Transverse colon (tissue), 4 donors: ENCODE measurements around the gene CLCN1. TPM values are rescaled to one million over a fixed set of nuclear protein-coding genes. Genes with fewer than 3 reads are reported as not detected.
"Not testable (repeated sequence)": the region's sequence is repeated elsewhere in the genome, so short reads cannot be mapped to it uniquely, and the experiment has no call there.

ENCODE experiments used
- DNase-seq: peaks from one replicate; pipeline ENCODE4 v3.0.0-alpha.2; 2019
- H3K27ac ChIP-seq, 4 donors: fragments of 200-600 bp; sonication (generic); 2 replicates each; pipeline ENCODE4 v1.5.1; 2016 to 2018; ENCODE audit warnings: inconsistent platforms in 4 of 4
- H3K27me3 ChIP-seq: fragments of 200-600 bp; sonication (generic); 2 replicates; pipeline ENCODE4 v1.5.1; 2017; ENCODE audit warnings: inconsistent platforms
- H3K36me3 ChIP-seq, 4 donors: fragments of 200-600 bp; sonication (generic); 2 replicates each; pipeline ENCODE4 v1.5.1; 2017 to 2019; ENCODE audit warnings: inconsistent platforms in 4 of 4
- H3K4me1 ChIP-seq, 4 donors: fragments of 200-600 bp; sonication (generic); 2 replicates each; pipeline ENCODE4 v1.5.1; 2017 to 2020; ENCODE audit warnings: inconsistent platforms in 4 of 4
- H3K4me3 ChIP-seq, 4 donors: fragments of 200-600 bp; sonication (generic); 1 replicate in 1 of 4; 2 replicates in 3 of 4; pipeline versions ENCODE4 v1.5.1 to v1.6.1; 2017 to 2019; ENCODE audit warnings: inconsistent platforms in 4 of 4
- H3K9me3 ChIP-seq, 2 donors: fragments of 200-600 bp; sonication (generic); 2 replicates each; pipeline ENCODE4 v1.5.1; 2017 to 2019; ENCODE audit warnings: inconsistent platforms in 2 of 2
- EP300 ChIP-seq: sonication (generic); formaldehyde crosslinking; IDR thresholded peaks from one replicate; pipeline ENCODE4 v1.6.1; 2017; ENCODE audit warnings: antibody characterized with exemption, low read depth
- POLR2A ChIP-seq: fragments of 450-650 bp; IDR thresholded peaks from one replicate; pipeline ENCODE4 v1.6.1; 2016; ENCODE audit warnings: antibody characterized with exemption, mild to moderate bottlenecking, moderate library complexity
- POLR2AphosphoS5 ChIP-seq, 3 donors: sonication (generic); formaldehyde crosslinking; IDR thresholded peaks; one replicate each; pipeline ENCODE4 v1.6.1; 2016; ENCODE audit warnings: antibody characterized with exemption in 3 of 3
- WGBS, 2 donors: methylation state at CpG; one replicate each; pipeline ENCODE4 v1.1.5; 2018; ENCODE audit warnings: low coverage in 1 of 2; 5-methylcytosine and 5-hydroxymethylcytosine counted together
- in situ Hi-C, 4 donors: fragments of 200-750 bp; cut with MboI; loops; one replicate each; pipeline versions ENCODE4 v1.15.0 to v1.15.1; 2017; ENCODE audit warnings: low sequenced_read_pairs in 3 of 4, low pct_ligation_motif_present in 1 of 4, low pct_unique_long_range_greater_than_20kb in 1 of 4
- intact Hi-C: fragments of 100-400 bp; cut with DNase I; formaldehyde crosslinking; loops from one replicate; pipeline ENCODE4 v1.15.1; 2023; ENCODE audit warnings: low total_unique reads
- total RNA-seq, 4 donors: library from RNA; depleted of rRNA; stranded (reverse); fragments of >200 nt; gene quantifications; one replicate each; pipeline ENCODE4 v1.1.0, GENCODE V29; 2016
- TF ChIP-seq, protein P1 (sequence below), 5 experiments: fragments of 200-600 bp in 3 of 5; fragments of 450-650 bp in 2 of 5; sonication (generic) in 3 of 5; IDR thresholded peaks; 1 replicate in 2 of 5; 2 replicates in 3 of 5; pipeline ENCODE4 v1.5.1; 2016 to 2017; ENCODE audit warnings: antibody characterized with exemption in 5 of 5, inconsistent platforms in 3 of 5, mild to moderate bottlenecking in 2 of 5, moderate library complexity in 1 of 5

CLCN1 gene
- total RNA-seq, 4 donors from 2014 or later = not detected

DNA sequence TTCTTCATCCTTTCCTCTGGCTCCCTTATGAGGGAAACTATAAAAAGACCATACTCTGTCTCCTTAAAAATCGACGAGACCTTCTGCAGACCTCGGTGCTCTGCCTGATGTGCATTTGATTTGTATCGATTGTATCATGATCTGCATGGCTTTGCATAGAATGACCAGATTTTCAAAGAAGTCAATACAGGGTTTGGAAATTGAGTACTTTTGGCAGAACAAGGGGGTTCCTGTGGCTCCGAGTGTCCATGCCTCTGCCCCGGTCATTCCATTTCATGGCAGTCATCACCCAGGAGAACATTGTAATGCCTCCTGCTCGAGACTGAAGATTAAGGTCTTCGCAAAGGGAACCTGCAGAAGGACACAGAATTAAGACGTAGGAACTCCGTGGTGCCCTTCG lies 27.1 kb upstream of the CLCN1 start:
- intact Hi-C loops = no loop called here
- peaks cover 0 to 21% (median 12%) of the 10 kb centered on the region in 4 donors for H3K36me3 ChIP-seq
- 0% methylated on average over 11 of the region's 11 CpGs; no CpG with 5 or more reads in 1 of the 2 donors for WGBS, 2 donors
- H3K9me3 ChIP-seq = no peaks in the 10 kb centered on the region
- H3K4me1 ChIP-seq = peaks cover 9 to 62% (median 39%) of the 10 kb centered on the region in 4 donors
- in situ Hi-C loops = no loop called here
- peak overlapping the region; percentile 92 to 98 (median 94) for H3K27ac ChIP-seq
- no peaks in the 10 kb centered on the region for H3K27me3 ChIP-seq
- peak overlapping the region; percentile 73 to 97 (median 84) for H3K4me3 ChIP-seq
- DNase-seq = no peak
- TF ChIP-seq, protein P1, sequence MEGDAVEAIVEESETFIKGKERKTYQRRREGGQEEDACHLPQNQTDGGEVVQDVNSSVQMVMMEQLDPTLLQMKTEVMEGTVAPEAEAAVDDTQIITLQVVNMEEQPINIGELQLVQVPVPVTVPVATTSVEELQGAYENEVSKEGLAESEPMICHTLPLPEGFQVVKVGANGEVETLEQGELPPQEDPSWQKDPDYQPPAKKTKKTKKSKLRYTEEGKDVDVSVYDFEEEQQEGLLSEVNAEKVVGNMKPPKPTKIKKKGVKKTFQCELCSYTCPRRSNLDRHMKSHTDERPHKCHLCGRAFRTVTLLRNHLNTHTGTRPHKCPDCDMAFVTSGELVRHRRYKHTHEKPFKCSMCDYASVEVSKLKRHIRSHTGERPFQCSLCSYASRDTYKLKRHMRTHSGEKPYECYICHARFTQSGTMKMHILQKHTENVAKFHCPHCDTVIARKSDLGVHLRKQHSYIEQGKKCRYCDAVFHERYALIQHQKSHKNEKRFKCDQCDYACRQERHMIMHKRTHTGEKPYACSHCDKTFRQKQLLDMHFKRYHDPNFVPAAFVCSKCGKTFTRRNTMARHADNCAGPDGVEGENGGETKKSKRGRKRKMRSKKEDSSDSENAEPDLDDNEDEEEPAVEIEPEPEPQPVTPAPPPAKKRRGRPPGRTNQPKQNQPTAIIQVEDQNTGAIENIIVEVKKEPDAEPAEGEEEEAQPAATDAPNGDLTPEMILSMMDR (IDR thresholded peaks at IDR 0.05) = no peak
- TF ChIP-seq EP300 (no peak), POLR2A (no peak), POLR2AphosphoS5 (IDR thresholded peaks at IDR 0.05) (no peak)

DNA sequence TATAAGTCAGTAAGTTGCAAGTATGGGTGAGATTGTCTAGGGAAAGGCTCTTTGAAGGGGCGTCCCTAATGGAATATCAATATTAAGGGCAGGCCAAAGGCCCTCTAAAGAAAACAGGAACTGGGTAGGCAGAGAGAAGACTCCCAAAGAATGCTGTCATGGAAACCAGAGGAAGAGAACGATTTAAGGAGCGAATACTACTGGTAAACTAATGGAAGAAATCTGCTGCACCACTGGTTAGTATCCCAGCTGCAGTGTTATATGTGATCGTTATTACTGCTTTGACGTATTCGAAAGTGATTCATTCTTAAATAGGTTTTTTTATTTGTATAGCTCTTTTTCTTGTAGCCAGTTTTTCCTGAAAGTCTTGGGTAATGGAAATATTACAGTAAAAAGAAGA lies 26.5 kb upstream of the CLCN1 start:
- peaks cover 9 to 56% (median 33%) of the 10 kb centered on the region in 4 donors for H3K4me1 ChIP-seq
- no peaks in the 10 kb centered on the region for H3K27me3 ChIP-seq
- H3K27ac ChIP-seq = peak overlapping the region; percentile 92 to 98 (median 94)
- intact Hi-C loops = no loop called here
- in situ Hi-C loops = no loop called here
- peak overlapping the region in 3 of 4 donors; percentile 73 to 97 (median 90) for H3K4me3 ChIP-seq
- TF ChIP-seq EP300 (no peak), POLR2A (no peak)
- TF ChIP-seq, protein P1 (IDR thresholded peaks at IDR 0.05) = no peak
- 10 to 11% methylated on average over 5 to 6 of the region's 6 CpGs for WGBS, 2 donors
- peaks cover 0 to 27% (median 15%) of the 10 kb centered on the region in 4 donors for H3K36me3 ChIP-seq
- DNase-seq = no peak
- no peaks in the 10 kb centered on the region for H3K9me3 ChIP-seq

DNA sequence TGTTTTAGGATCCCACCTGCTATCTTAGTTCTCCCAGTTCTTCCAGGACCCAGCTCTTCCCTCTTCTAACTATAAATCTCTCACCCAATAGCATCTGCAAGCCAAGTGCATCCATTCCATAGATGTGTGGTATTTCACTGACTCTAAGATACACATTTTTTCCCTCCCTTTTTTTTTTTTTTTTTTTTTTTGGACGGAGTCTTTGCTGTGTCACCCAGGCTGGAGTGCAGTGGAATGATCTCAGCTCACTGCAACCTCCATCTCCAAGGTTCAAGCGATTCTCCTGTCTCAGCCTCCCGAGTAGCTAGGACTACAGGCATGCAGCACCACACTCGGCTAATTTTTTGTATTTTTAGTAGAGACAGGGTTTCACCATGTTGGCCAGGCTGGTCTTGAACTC lies 26.0 kb upstream of the CLCN1 start:
- WGBS, 2 donors = 9 to 41% methylated on average over 1 to 4 of the region's 4 CpGs
- H3K9me3 ChIP-seq, intact Hi-C loops, DNase-seq, in situ Hi-C loops, H3K27me3 ChIP-seq: not testable (repeated sequence)
- Histone ChIP-seq H3K4me1 (peaks cover 9 to 54% (median 32%) of the 10 kb centered on the region in 4 donors), H3K4me3 (peak overlapping the region in 2 of 4 donors; percentile 90 to 97), H3K36me3 (peaks cover 0 to 32% (median 18%) of the 10 kb centered on the region in 4 donors), H3K27ac (peak overlapping the region in 2 of 4 donors; percentile 93 to 98)

DNA sequence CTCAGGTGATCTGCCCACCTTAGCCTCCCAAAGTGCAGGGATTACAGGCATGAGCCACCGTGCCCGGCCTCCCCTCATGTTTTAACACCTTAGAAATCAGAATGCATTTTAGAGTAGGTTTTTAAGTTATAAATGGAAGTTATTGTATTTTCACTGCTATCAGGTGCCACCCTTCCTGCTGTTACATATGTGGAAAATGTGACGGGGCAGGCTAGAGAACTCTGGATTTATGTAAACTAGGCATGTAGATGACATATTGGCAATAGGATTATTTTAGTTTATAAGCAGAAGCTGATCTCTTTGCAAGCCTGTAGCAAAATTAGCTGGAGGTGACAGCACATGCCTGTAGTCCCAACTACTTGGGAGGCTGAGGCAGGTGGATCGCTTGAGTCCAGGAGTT lies 25.6 kb upstream of the CLCN1 start:
- 60 to 68% methylated on average over 3 to 4 of the region's 4 CpGs for WGBS, 2 donors
- TF ChIP-seq POLR2A = no peak
- TF ChIP-seq EP300 = no peak
- no peak for TF ChIP-seq POLR2AphosphoS5 (IDR thresholded peaks at IDR 0.05)
- TF ChIP-seq, protein P1 (IDR thresholded peaks at IDR 0.05) = no peak

DNA sequence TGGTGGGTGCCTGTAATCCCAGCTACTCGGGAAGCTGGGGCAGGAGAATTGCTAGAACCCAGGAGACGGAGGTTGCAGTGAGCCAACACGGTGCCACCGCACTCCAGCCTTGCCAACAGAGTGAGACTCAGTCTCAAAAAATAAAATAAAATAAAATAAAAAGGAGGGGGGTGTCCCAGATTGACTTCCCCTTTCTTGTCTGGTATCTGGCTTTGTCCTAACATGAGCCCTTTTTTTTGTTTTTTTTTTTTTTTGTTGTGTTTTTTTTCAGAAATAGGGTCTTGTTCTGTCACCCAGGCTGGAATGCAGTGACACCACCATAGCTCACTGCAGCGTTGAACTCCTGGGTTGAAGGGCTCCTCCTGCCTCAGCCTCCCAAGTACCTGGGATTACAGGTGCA lies 23.0 kb upstream of the CLCN1 start:
- H3K36me3 ChIP-seq = peaks cover 0 to 49% (median 22%) of the 10 kb centered on the region in 4 donors
- intact Hi-C loops (no loop called here), in situ Hi-C loops (no loop called here)
- H3K27me3 ChIP-seq = no peaks in the 10 kb centered on the region
- no peaks in the 10 kb centered on the region for H3K9me3 ChIP-seq
- peaks cover 6 to 40% (median 19%) of the 10 kb centered on the region in 4 donors for H3K4me1 ChIP-seq
- H3K4me3 ChIP-seq = no peak overlapping the region
- TF ChIP-seq, protein P1 (IDR thresholded peaks at IDR 0.05) = no peak
- TF ChIP-seq POLR2A = no peak
- TF ChIP-seq POLR2AphosphoS5 (IDR thresholded peaks at IDR 0.05) = no peak
- no peak for TF ChIP-seq EP300
- 95 to 98% methylated on average over 4 to 5 of the region's 5 CpGs for WGBS, 2 donors
- DNase-seq = no peak
- no peak overlapping the region for H3K27ac ChIP-seq

More for the DNA sequence above, 25.6 kb upstream of the CLCN1 start:
- Histone ChIP-seq H3K27me3 (no peaks in the 10 kb centered on the region), H3K36me3 (peaks cover 0 to 36% (median 20%) of the 10 kb centered on the region in 4 donors), H3K4me1 (peaks cover 9 to 51% (median 30%) of the 10 kb centered on the region in 4 donors), H3K27ac (no peak overlapping the region), H3K4me3 (no peak overlapping the region), H3K9me3 (no peaks in the 10 kb centered on the region)
- no peak for DNase-seq
- intact Hi-C loops (no loop called here), in situ Hi-C loops (no loop called here)
